Cardiac fibroblast (primary cell): Measurements from ENCODE around the gene PPARA.

Source experiments
- DNase-seq, 2 donors: peaks; one replicate each; pipeline versions ENCODE4 v3.0.0 to v3.0.0-alpha.2; 2010; ENCODE audit warnings: low read depth in 2 of 2
- H3K4me3 ChIP-seq, 2 donors: replicated peaks in 1 of 2; 1 replicate in 1 of 2; 2 replicates in 1 of 2; pipeline ENCODE4 v1.5.1; 2011; ENCODE audit warnings: low read depth in 2 of 2, low read length in 2 of 2, mild to moderate bottlenecking in 2 of 2, moderate library complexity in 1 of 2
- TF ChIP-seq, protein P1 (sequence below): IDR thresholded peaks from one replicate; pipeline ENCODE4 v1.5.1; 2011; ENCODE audit warnings: low read depth, mild to moderate bottlenecking, low read length, inconsistent platforms

PPARA gene

DNA sequence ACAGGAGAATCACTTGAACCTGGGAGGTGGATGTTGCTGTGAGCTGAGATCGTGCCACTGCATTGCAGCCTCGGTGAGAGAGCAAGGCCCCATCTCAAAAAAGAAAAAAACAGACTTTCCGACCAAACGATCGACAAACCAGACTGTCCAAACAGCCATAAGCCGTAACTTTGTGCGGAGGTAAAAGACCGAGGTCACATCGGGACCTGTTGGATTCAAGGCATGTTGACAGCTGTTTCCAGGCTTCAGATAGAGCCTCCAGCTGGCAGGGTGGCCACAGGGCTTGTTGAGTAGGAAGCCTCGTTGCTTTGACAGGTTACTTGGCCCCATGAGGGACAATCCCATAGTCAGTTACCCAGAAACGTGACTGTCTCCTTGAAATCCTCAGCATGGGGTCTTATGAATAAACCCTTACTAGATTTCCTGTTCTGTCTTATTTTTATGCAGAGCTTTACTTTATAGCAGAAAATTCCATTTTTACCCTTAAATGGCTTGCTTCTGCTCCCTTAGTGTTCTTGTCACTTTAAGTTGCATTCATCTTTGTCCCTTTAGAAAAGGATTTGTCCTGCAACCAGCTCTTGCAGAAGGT is 22.3 kb downstream of the PPARA start:
- no peak overlapping the region for H3K4me3 ChIP-seq
- TF ChIP-seq, protein P1, sequence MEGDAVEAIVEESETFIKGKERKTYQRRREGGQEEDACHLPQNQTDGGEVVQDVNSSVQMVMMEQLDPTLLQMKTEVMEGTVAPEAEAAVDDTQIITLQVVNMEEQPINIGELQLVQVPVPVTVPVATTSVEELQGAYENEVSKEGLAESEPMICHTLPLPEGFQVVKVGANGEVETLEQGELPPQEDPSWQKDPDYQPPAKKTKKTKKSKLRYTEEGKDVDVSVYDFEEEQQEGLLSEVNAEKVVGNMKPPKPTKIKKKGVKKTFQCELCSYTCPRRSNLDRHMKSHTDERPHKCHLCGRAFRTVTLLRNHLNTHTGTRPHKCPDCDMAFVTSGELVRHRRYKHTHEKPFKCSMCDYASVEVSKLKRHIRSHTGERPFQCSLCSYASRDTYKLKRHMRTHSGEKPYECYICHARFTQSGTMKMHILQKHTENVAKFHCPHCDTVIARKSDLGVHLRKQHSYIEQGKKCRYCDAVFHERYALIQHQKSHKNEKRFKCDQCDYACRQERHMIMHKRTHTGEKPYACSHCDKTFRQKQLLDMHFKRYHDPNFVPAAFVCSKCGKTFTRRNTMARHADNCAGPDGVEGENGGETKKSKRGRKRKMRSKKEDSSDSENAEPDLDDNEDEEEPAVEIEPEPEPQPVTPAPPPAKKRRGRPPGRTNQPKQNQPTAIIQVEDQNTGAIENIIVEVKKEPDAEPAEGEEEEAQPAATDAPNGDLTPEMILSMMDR = no peak
- DNase-seq = no peak

DNA sequence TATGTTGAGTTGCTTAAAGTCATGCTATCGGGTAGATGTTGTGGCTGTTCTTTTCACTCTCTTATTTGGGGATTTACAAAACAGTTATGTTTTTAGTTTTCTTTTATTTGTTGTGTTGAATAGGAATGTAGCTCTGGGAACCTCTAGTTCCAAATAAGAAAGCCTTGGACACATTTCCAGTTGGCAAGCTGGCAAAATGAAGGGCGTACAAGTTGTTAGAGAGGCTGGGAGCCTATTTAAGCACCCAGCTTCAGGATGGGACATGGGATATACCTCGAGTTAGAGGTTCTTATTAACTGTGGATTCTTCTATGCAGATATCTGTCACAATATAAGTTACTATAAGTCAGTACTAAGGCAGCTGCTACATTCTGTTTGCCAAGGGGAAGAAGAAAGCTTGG is 22.8 kb downstream of the PPARA start:
- TF ChIP-seq, protein P1 = no peak
- H3K4me3 ChIP-seq = no peak overlapping the region
- DNase-seq = no peak

DNA sequence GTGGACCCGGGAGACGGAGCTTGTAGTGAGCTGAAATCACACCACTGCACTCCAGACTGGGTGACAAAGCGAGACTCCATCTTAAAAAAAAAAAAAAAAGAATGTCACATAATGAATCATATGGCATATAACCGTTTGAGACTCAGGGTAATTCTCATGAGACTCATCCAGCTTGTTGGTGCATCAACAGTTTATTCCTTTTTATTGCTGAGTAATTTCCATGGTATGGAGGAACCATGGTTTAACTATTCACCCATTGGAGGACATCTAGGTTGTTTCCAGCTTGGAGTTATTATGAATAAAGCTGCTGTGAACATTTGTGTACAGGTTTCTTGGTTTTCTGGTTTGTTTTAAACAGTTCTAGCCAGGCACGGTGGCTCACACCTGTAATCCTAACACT is 25.3 kb downstream of the PPARA start:
- DNase-seq = peak in 1 of 2 donors; percentile 89
- TF ChIP-seq, protein P1 = no peak
- H3K4me3 ChIP-seq = no peak overlapping the region

DNA sequence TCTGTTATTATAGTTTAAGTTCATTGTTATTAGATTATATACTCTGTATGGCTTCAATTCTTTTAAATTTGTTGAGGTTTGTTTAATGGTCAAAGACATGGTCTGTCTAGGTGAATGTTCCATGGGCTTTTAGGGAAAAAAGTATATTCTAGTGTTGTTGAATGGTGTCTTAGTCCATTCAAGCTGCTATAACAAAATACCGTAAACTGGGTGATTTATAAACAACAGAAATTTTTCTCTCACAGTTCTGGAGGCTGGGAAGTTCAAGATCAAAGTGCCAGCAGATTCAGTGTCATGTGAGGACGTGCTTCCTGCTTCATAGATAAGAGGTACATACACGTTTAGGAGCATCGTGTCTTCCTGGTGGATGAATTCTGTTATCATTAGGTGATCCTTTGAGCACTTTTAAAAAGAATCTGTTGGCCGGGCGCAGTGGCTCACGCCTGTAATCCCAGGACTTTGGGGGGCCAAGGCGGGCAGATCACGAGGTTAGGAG is 26.2 kb downstream of the PPARA start:
- TF ChIP-seq, protein P1 = no peak
- DNase-seq = no peak
- H3K4me3 ChIP-seq = no peak overlapping the region

DNA sequence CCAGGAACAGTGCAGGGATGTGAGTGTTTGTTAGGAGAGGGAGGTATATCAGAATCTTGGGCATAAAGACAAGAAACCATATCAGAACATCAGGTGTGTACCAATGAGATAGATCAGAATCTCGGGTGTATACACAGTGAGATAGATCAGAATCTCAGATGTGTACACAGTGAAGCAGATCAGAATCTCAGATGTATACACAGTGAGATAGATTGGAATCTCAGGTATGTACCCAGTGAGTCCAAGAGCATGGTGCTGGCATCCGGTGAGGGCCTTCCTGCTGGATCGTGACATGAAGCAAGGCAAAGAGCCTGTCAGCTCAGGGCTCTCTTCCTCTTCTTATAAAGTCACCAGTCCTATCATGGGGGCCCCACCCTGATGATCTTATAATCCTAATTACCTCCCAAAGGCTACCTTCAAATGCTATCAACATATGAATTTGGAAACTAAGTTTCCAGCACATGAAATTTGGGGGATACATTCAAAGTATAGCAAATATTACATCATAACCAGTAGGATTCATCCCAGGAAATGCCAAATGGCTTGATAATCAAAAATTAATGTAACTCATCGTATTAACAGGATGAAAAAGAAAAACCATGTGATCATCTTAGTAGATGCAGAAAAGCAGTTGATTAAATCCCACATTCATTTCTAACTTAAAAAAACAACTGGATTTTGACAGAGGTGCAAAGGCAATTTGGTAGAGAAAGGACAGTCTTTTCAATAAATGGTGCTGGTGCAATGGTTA is 28.6 kb downstream of the PPARA start:
- DNase-seq = peak in 1 of 2 donors; percentile 39
- H3K4me3 ChIP-seq = no peak overlapping the region
- TF ChIP-seq, protein P1 = no peak

DNA sequence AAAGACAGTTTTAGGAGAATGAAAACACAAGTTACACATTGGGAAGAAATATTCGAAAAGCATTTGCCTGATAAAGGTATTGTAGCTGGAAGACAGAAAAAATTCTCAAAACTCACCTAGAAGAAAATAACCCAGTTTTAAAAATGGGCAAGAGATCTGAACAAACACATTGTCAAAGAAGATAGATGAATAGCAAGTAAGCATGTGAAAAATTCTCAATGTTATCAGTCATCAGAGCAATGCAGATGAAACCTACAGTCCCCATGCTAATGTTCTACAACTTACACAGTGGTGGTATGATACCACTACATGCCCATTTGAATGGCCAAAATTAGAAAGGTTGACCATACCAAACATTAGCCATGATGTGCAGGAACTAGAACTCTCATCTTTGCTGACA is 29.4 kb downstream of the PPARA start:
- TF ChIP-seq, protein P1 = no peak
- DNase-seq = no peak
- H3K4me3 ChIP-seq = no peak overlapping the region
